Activated CD4-positive, alpha-beta T cell treated with anti-CD3 and anti-CD28 coated beads, Interleukin-2, amount 10 ng/mL, durations not matched to agents 7 days and 5 days (primary cell): Measurements from ENCODE around the gene ATP8B3. TPM values are rescaled to one million over a fixed set of nuclear protein-coding genes. Genes with fewer than 3 reads are reported as not detected.

Source experiments
- CTCF ChIA-PET: fragments of 350-600 bp; sonication (Branson Sonifier 250); formaldehyde crosslinking; loops from one replicate; lab custom pipeline; 2021; ENCODE audit warnings: antibody characterized with exemption; lab: Charles Lee
- POLR2A ChIA-PET: fragments of 350-600 bp; sonication (Branson Sonifier 250); formaldehyde crosslinking; loops from one replicate; lab custom pipeline; 2021; ENCODE audit warnings: antibody characterized with exemption; lab: Charles Lee
- DNase-seq: peaks from one replicate; pipeline ENCODE4 v3.0.0-alpha.2; 2020
- H3K27ac Mint-ChIP-seq: one replicate; pipeline ENCODE4 v1.8.0; 2021; ENCODE audit warnings: mild to moderate bottlenecking, moderate library complexity, mixed read lengths
- H3K27me3 Mint-ChIP-seq: one replicate; pipeline ENCODE4 v1.8.0; 2021; ENCODE audit warnings: mixed read lengths
- H3K36me3 Mint-ChIP-seq: one replicate; pipeline ENCODE4 v1.8.0; 2021; ENCODE audit warnings: low read depth, mixed read lengths
- H3K4me1 Mint-ChIP-seq: one replicate; pipeline ENCODE4 v1.8.0; 2021; ENCODE audit warnings: mixed read lengths
- H3K4me3 Mint-ChIP-seq: one replicate; pipeline ENCODE4 v1.8.0; 2021; ENCODE audit warnings: mild to moderate bottlenecking, moderate library complexity, mixed read lengths
- H3K9me3 Mint-ChIP-seq: one replicate; pipeline ENCODE4 v1.8.0; 2021; ENCODE audit warnings: mixed read lengths
- total RNA-seq, 2 experiments: library from RNA; stranded (reverse); gene quantifications; one replicate each; pipeline ENCODE4 v1.2.3, GENCODE V29; 2021

The ATP8B3 gene
- total RNA-seq, 2 experiments from 2014 or later, result 22.2 to 28.8 TPM

- Mint-ChIP-seq H3K27me3 (no peaks in the 10 kb centered on the region), H3K4me1 (peaks cover 66% of the 10 kb centered on the region), H3K9me3 (no peaks in the 10 kb centered on the region), H3K36me3 (peaks cover 8% of the 10 kb centered on the region), H3K27ac (peak overlapping the region; percentile 96), H3K4me3 (peak overlapping the region; percentile 79)
- ChIA-PET POLR2A (no interaction called here), CTCF (interaction anchor here (1.4 kb wide), 1 partner anchor 30 kb away, joined by 4 read pairs; the partner anchor contains the start of gene ABHD17A)
- DNase-seq, result peak; percentile 94
Measured at GRCh38 chr19:1855040-1855827, 43.2 kb upstream of the ATP8B3 start.

- peak overlapping the region; percentile 96 for H3K27ac Mint-ChIP-seq
- peaks cover 8% of the 10 kb centered on the region for H3K36me3 Mint-ChIP-seq
- H3K4me3 Mint-ChIP-seq, result peak overlapping the region; percentile 79
- H3K4me1 Mint-ChIP-seq, result peaks cover 67% of the 10 kb centered on the region
- H3K9me3 Mint-ChIP-seq, result no peaks in the 10 kb centered on the region
- no peak for DNase-seq
- ChIA-PET POLR2A (no interaction called here), CTCF (interaction anchor here (1.4 kb wide), 1 partner anchor 31 kb away, joined by 4 read pairs; the partner anchor contains the start of gene ABHD17A)
- H3K27me3 Mint-ChIP-seq, result no peaks in the 10 kb centered on the region
Measured at GRCh38 chr19:1854542-1855039, 42.5 kb upstream of the ATP8B3 start.

GRCh38 chr19:1854039-1854541 lies 42.0 kb upstream of the ATP8B3 start:
- CTCF ChIA-PET, result interaction anchor here (1.4 kb wide), 3 partner anchors 17 to 40 kb away, joined by 4 to 5 read pairs (median 4); partner anchors contain the start of gene ABHD17A
- DNase-seq, result no peak
- Mint-ChIP-seq H3K4me1 (peaks cover 64% of the 10 kb centered on the region), H3K36me3 (peaks cover 8% of the 10 kb centered on the region), H3K27me3 (no peaks in the 10 kb centered on the region), H3K4me3 (no peak overlapping the region), H3K27ac (no peak overlapping the region), H3K9me3 (no peaks in the 10 kb centered on the region)
- POLR2A ChIA-PET, result no interaction called here

- CTCF ChIA-PET, result interaction anchor here (0.5 to 1.4 kb wide), 7 partner anchors 11 to 376 kb away, joined by 3 to 5 read pairs (median 3); no protein-coding TSS in a partner anchor
- Mint-ChIP-seq H3K9me3 (no peaks in the 10 kb centered on the region), H3K36me3 (peaks cover 8% of the 10 kb centered on the region), H3K4me1 (peaks cover 64% of the 10 kb centered on the region), H3K27ac (peak overlapping the region; percentile 94), H3K27me3 (no peaks in the 10 kb centered on the region), H3K4me3 (peak overlapping the region; percentile 62)
- DNase-seq, result peak; percentile 86
- POLR2A ChIA-PET, result no interaction called here
Measured at GRCh38 chr19:1853295-1854038, 41.4 kb upstream of the ATP8B3 start.

GRCh38 chr19:1852581-1853128 lies 40.6 kb upstream of the ATP8B3 start:
- Mint-ChIP-seq H3K4me1 (peaks cover 56% of the 10 kb centered on the region), H3K4me3 (peak overlapping the region; percentile 62), H3K36me3 (peaks cover 8% of the 10 kb centered on the region), H3K9me3 (no peaks in the 10 kb centered on the region), H3K27ac (peak overlapping the region; percentile 94), H3K27me3 (no peaks in the 10 kb centered on the region)
- ChIA-PET CTCF (interaction anchor here (0.5 to 1.4 kb wide), 6 partner anchors 10 to 192 kb away, joined by 3 to 5 read pairs (median 4); no protein-coding TSS in a partner anchor), POLR2A (no interaction called here)
- DNase-seq, result no peak

GRCh38 chr19:1851654-1852580 lies 39.8 kb upstream of the ATP8B3 start:
- CTCF ChIA-PET, result interaction anchor here (0.8 to 1.0 kb wide), 2 partner anchors 9 to 26 kb away, joined by 3 read pairs; no protein-coding TSS in a partner anchor
- Mint-ChIP-seq H3K36me3 (peaks cover 12% of the 10 kb centered on the region), H3K4me3 (no peak overlapping the region), H3K9me3 (no peaks in the 10 kb centered on the region), H3K27ac (peak overlapping the region; percentile 31), H3K27me3 (no peaks in the 10 kb centered on the region), H3K4me1 (peaks cover 59% of the 10 kb centered on the region)
- DNase-seq, result peak; percentile 62
- POLR2A ChIA-PET, result no interaction called here

- H3K4me1 Mint-ChIP-seq, result peaks cover 62% of the 10 kb centered on the region
- H3K27me3 Mint-ChIP-seq, result no peaks in the 10 kb centered on the region
- ChIA-PET CTCF (interaction anchor here (0.8 kb wide), 1 partner anchor 25 kb away, joined by 3 read pairs; no protein-coding TSS in a partner anchor), POLR2A (no interaction called here)
- no peaks in the 10 kb centered on the region for H3K9me3 Mint-ChIP-seq
- peak overlapping the region; percentile 19 for H3K27ac Mint-ChIP-seq
- no peak for DNase-seq
- no peak overlapping the region for H3K4me3 Mint-ChIP-seq
- peaks cover 14% of the 10 kb centered on the region for H3K36me3 Mint-ChIP-seq
Measured at GRCh38 chr19:1850809-1851653, 39.0 kb upstream of the ATP8B3 start.

GRCh38 chr19:1849886-1850398 lies 37.9 kb upstream of the ATP8B3 start:
- H3K4me3 Mint-ChIP-seq, result no peak overlapping the region
- H3K27me3 Mint-ChIP-seq, result no peaks in the 10 kb centered on the region
- ChIA-PET CTCF (interaction anchor here (0.6 to 1.2 kb wide), 2 partner anchors 24 to 414 kb away, joined by 3 to 4 read pairs; no protein-coding TSS in a partner anchor), POLR2A (no interaction called here)
- DNase-seq, result no peak
- no peak overlapping the region for H3K27ac Mint-ChIP-seq
- peaks cover 62% of the 10 kb centered on the region for H3K4me1 Mint-ChIP-seq
- H3K9me3 Mint-ChIP-seq, result no peaks in the 10 kb centered on the region
- peaks cover 14% of the 10 kb centered on the region for H3K36me3 Mint-ChIP-seq

GRCh38 chr19:1849132-1849474 lies 37.0 kb upstream of the ATP8B3 start:
- no peaks in the 10 kb centered on the region for H3K27me3 Mint-ChIP-seq
- ChIA-PET POLR2A (no interaction called here), CTCF (interaction anchor here (1.0 to 1.2 kb wide), 5 partner anchors 9 to 23 kb away, joined by 3 to 6 read pairs (median 3); no protein-coding TSS in a partner anchor)
- H3K4me1 Mint-ChIP-seq, result peaks cover 60% of the 10 kb centered on the region
- H3K27ac Mint-ChIP-seq, result peak overlapping the region; percentile 86
- no peaks in the 10 kb centered on the region for H3K9me3 Mint-ChIP-seq
- peak overlapping the region; percentile 63 for H3K4me3 Mint-ChIP-seq
- DNase-seq, result no peak
- peaks cover 14% of the 10 kb centered on the region for H3K36me3 Mint-ChIP-seq

- Mint-ChIP-seq H3K27ac (peak within 1 kb of the TSS; percentile 95), H3K27me3 (no peaks in the 10 kb centered on the region), H3K4me1 (peaks cover 58% of the 10 kb centered on the region), H3K4me3 (peak within 1 kb of the TSS; percentile 86), H3K36me3 (peaks cover 16% of the 10 kb centered on the region), H3K9me3 (no peaks in the 10 kb centered on the region)
- ChIA-PET CTCF (interaction anchor here (1.0 to 1.2 kb wide), 5 partner anchors 8 to 22 kb away, joined by 3 to 6 read pairs (median 3); no protein-coding TSS in a partner anchor), POLR2A (no interaction called here)
- peak; percentile 99 for DNase-seq
Measured at GRCh38 chr19:1848399-1849131, 36.5 kb upstream of the ATP8B3 start, which contains the start of gene REXO1. Gene REXO1 (minus strand): TSS chr19:1848483. CDS start chr19:1848358, 125 bp downstream.
